Uterus (tissue), 2 donors: Measurements from ENCODE around the gene EXOC2.

Source experiments
- CTCF ChIP-seq, 4 experiments: fragments of 200-600 bp in 2 of 4; fragments of 450-650 bp in 2 of 4; sonication (generic) in 2 of 4; IDR thresholded peaks; one replicate each; pipeline ENCODE4 v1.5.1; 2016 to 2019; ENCODE audit warnings: antibody characterized with exemption in 4 of 4, mild to moderate bottlenecking in 2 of 4, moderate library complexity in 1 of 4
- POLR2A ChIP-seq, 2 donors: fragments of 450-650 bp; IDR thresholded peaks; one replicate each; pipeline ENCODE4 v1.6.1; 2016; ENCODE audit warnings: antibody characterized with exemption in 2 of 2, mild to moderate bottlenecking in 1 of 2, moderate library complexity in 1 of 2

- TF ChIP-seq CTCF (IDR thresholded peaks at IDR 0.05) = no peak
- no peak for TF ChIP-seq POLR2A (IDR thresholded peaks at IDR 0.05)
These were observed 188.4 kb downstream of the EXOC2 start for GRCh38 chr6:504446-504980.
